SKM-1 treated with dmso at 0.1 percent for 144 hours (cell line): Measurements from ENCODE around the gene ANKS1A.
"Not testable (repeated sequence)": the region's sequence is repeated elsewhere in the genome, so short reads cannot be mapped to it uniquely, and the experiment has no call there.

Source experiments
- DNase-seq: peaks from one replicate; lab custom pipeline; 2025; ENCODE audit not compliant: unreplicated experiment; lab: John Stamatoyannopoulos, UW

ANKS1A gene

DNA sequence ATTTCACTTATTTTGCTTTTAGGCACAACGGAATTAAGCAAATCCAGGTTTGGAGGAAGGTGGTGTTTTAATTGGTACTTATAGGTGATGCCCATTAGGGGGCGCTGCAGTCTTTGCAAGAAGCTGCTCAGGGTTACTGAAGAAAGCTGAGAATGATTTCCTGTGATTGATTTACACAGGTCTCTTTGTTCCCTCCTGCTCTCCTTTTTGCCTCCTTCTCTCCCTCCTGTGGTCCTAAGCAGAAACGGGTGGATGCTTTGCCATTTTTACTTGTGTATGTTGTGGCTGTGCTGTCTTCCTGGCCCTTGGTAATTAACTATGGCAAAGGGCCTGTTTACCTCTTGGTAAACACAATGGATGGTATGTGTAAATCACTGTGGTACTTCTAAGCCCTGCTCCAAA lies 97.8 kb downstream of the ANKS1A start:
- peak; percentile 28 for DNase-seq

- DNase-seq, result no peak
These were observed 98.5 kb downstream of the ANKS1A start for GRCh38 chr6:34987506-34987905.

DNA sequence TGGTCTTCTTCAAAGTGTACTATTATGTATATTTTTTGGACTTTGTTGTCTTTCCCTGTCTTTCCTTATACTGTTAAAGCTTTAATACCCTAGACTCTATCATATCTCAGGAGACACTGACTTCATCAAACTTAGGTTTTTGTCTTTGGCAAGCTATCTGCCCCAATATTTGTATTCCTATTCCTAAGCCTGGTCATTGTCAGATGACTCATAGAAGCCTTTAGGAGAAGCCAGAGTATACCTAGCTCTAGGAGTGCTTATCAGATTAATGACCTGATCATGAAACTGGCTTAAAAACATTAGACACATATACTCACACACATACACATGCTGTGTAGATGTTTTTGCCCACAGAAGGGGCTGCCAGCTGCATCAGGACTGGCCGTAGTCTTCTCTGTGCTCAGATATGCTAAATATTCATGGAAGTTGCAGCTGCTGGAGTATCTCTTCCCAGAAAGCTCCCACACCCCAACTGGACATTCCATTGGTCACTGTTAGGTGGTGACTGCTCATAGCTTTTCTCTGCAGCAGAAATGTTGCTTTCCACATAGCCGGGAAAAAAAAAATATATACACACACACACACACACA lies 102.0 kb downstream of the ANKS1A start:
- no peak for DNase-seq

DNA sequence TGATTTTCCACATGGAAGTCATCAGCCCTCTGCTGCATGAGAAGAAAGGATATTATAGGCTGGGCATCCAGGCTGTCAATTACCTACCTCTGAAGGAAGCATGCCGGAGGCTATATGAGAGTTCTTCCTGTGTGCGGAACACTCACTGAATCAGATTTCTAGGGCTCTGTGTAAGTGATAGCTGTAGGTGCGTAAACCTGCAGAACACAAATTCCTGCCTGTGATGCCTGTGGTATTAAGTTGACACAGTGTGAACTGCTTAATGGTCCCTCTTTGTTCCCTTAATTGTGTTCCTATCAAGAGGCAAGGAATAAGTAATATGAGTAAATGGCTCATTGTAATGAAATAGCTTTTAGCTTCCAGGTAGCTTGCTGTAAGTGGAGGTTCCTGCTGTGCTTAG lies 103.3 kb downstream of the ANKS1A start:
- no peak for DNase-seq

- DNase-seq, result no peak
These were observed 104.2 kb downstream of the ANKS1A start for GRCh38 chr6:34993213-34993612.

DNA sequence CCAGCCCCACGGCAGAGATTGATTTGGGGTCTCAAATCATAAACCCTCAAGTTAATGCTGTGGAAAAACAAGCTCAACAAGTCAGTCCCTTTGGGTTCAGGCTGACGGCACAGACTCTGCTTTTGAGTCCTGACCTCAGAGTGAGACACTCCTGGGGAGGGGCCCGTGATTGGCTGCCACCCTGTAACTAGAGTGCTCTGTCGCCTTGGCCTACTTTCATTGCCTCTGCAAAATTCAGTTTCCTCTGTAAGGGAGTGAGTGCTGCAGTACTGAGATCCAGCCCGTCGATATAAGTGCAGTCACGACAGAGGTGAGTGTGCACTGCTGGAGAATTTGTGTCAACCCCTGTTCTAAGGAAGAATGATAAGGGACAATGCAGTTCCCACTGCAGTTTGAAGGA lies 105.6 kb downstream of the ANKS1A start:
- DNase-seq, result no peak

GRCh38 chr6:34998417-34998816 lies 109.4 kb downstream of the ANKS1A start:
- DNase-seq, result not testable (repeated sequence)

GRCh38 chr6:34999153-34999552 lies 110.1 kb downstream of the ANKS1A start:
- not testable (repeated sequence) for DNase-seq

- not testable (repeated sequence) for DNase-seq
These were observed 110.9 kb downstream of the ANKS1A start for GRCh38 chr6:34999962-35000361.

DNA sequence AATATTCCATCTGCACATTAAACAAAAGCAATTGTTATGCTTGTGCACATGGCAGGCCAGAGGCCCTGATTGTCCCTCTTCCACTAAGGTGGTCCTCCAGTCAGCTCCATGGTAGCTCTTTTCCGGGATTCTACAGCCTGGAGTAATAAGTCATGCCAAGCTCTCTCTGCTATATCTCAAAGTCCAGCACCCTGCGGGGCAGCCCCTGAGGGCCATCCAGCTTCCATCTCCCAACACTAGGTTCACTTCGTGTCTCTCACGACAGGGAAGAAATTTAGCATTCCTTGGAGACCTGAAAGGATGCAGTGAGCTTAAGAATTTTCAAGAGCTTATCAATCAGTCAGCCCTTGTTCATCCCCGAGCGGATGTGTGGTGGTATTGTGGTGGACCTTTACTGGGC lies 112.3 kb downstream of the ANKS1A start:
- not testable (repeated sequence) for DNase-seq

DNA sequence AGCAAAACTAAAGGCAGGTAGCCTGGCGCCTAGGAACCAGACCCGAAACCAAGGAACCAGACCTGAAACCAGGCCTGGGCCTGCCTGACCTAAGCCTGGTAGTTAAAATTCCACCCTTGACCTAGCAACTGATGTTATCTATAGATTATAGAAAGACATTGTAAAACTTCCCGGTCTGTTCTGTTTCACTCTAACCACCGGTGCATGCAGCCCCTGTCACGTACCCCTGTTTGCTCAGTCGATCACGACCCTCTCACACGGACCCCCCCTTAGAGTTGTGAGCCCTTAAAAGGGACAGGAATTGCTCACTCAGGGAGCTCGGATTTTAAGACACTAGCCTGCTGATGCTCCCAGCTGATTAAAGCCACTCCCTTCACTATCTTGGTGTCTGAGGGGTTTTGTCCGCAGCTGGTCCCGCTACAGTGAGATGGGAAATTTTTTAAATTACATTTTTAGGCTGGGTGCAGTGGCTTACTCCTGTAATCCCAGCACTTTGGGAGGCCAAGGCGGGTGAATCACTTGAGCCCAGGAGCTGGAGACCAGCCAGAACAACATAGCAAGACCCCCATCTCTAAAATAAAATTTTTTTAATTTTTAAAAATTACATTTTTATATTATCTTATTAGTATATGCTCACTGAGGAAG lies 115.0 kb downstream of the ANKS1A start:
- DNase-seq, result not testable (repeated sequence)

DNA sequence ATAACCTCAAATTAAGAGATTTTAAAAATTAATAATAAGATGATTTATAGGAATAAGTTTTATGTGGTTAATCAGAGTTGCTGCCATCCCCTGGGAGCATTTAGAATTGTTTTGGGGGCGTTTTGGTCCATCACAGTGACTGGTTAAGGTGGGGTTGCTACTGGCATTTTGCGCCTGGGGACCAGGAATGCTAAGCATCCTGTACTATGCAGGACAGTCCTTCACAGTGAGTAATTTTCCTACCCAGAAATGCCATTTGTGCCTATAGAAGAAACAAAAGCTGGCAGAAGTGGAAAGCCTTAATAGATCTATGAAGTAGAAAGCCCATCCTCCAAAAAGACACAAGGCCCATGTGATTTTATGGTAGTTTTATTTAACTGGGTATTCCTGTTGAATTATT lies 118.0 kb downstream of the ANKS1A start:
- DNase-seq, result no peak

- DNase-seq, result no peak
These were observed 119.8 kb downstream of the ANKS1A start for GRCh38 chr6:35008858-35009257.

- no peak for DNase-seq
These were observed 122.3 kb downstream of the ANKS1A start for GRCh38 chr6:35011096-35012041.

- no peak for DNase-seq
These were observed 124.6 kb downstream of the ANKS1A start for GRCh38 chr6:35013701-35014100.

DNA sequence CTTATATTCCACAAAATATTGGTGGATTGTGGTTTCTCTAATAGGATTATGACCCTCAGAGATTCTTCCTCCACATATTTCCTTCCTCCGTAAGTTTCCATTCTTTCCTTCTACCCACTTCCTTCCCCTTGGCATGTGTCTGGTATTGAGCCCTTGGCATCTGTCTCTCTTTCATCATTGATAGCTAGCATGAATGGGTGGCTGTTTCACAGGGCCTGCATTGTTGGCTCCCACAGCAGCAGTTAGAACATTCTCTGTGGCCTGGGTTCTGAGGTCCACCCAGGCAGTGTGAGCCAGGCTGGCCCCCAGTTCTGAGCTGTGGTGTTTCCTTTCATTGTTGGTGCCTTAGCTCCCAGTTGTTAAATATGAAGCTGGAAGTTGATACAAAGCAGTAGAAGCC lies 125.3 kb downstream of the ANKS1A start:
- no peak for DNase-seq

- peak; percentile 7 for DNase-seq
These were observed 125.7 kb downstream of the ANKS1A start for GRCh38 chr6:35014786-35015185.

GRCh38 chr6:35015476-35015875 lies 126.4 kb downstream of the ANKS1A start:
- DNase-seq, result no peak

GRCh38 chr6:35015996-35016395 lies 126.9 kb downstream of the ANKS1A start:
- DNase-seq, result no peak

- no peak for DNase-seq
These were observed 127.7 kb downstream of the ANKS1A start for GRCh38 chr6:35016502-35017321.
